Calu3 (cell line): ENCODE measurements around the gene GTF2IRD1. TPM values are rescaled to one million over a fixed set of nuclear protein-coding genes. Genes with fewer than 3 reads are reported as not detected.
"Not testable (repeated sequence)": the region's sequence is repeated elsewhere in the genome, so short reads cannot be mapped to it uniquely, and the experiment has no call there.

Experiments
- BruUV-seq: library from RNA; stranded (reverse); fragments of 400-500 nt; replicated peaks from 2 replicates; lab custom pipeline; 2021; lab: Mats Ljungman, UMichigan
- CTCF ChIA-PET: fragments of 300-600 bp; sonication (Branson Sonifier 250); formaldehyde crosslinking; loops from one replicate; lab custom pipeline; 2022; ENCODE audit warnings: antibody characterized with exemption; lab: Charles Lee
- DNase-seq: peaks from one replicate; pipeline ENCODE4 v3.0.0; 2022
- H3K27ac Mint-ChIP-seq: one replicate; pipeline ENCODE4 v1.8.0; 2022; ENCODE audit warnings: mixed read lengths; ENCODE audit not compliant: unreplicated experiment
- H3K27me3 Mint-ChIP-seq: one replicate; pipeline ENCODE4 v1.8.0; 2022; ENCODE audit warnings: mixed read lengths; ENCODE audit not compliant: unreplicated experiment
- H3K36me3 Mint-ChIP-seq: one replicate; pipeline ENCODE4 v1.8.0; 2022; ENCODE audit warnings: mild to moderate bottlenecking, moderate library complexity, mixed read lengths; ENCODE audit not compliant: insufficient read depth, unreplicated experiment
- H3K4me1 Mint-ChIP-seq: one replicate; pipeline ENCODE4 v1.8.0; 2022; ENCODE audit warnings: mild to moderate bottlenecking, low read depth, mixed read lengths; ENCODE audit not compliant: unreplicated experiment
- H3K4me3 Mint-ChIP-seq: one replicate; pipeline ENCODE4 v1.8.0; 2022; ENCODE audit warnings: mild to moderate bottlenecking, low read depth, moderate library complexity, mixed read lengths; ENCODE audit not compliant: unreplicated experiment
- H3K9me3 Mint-ChIP-seq: one replicate; pipeline ENCODE4 v1.8.0; 2022; ENCODE audit warnings: low read depth, mixed read lengths; ENCODE audit not compliant: unreplicated experiment
- CTCF ChIP-seq: fragments of 200-600 bp; IDR thresholded peaks from one replicate; pipeline ENCODE4 v1.8.0; 2022; ENCODE audit warnings: antibody characterized with exemption; ENCODE audit not compliant: unreplicated experiment
- intact Hi-C: fragments of 100-400 bp; cut with micrococcal nuclease; formaldehyde crosslinking; loops from one replicate; pipeline ENCODE4 v1.10.0; 2022; ENCODE audit not compliant: unreplicated experiment
- total RNA-seq: library from RNA; stranded (reverse); gene quantifications from 2 replicates; pipeline ENCODE4 v1.2.3, GENCODE V29; 2022

Gene GTF2IRD1
- total RNA-seq, 1 experiment from 2014 or later: 29.2 TPM

- no TSS peak for BruUV-seq
- peaks cover 17% of the 10 kb centered on the region for H3K36me3 Mint-ChIP-seq
- no peaks in the 10 kb centered on the region for H3K4me1 Mint-ChIP-seq
- no peak overlapping the region for H3K4me3 Mint-ChIP-seq
- H3K27me3 Mint-ChIP-seq: no peaks in the 10 kb centered on the region
- intact Hi-C loops: no loop called here
- H3K9me3 Mint-ChIP-seq: no peaks in the 10 kb centered on the region
- TF ChIP-seq CTCF: no peak
- DNase-seq: no peak
- H3K27ac Mint-ChIP-seq: no peak overlapping the region
- CTCF ChIA-PET: interaction anchor here (1.1 kb wide), 1 partner anchor 24 kb away, joined by 4 read pairs; no protein-coding TSS in a partner anchor
Observed at GRCh38 chr7:74507538-74508319, 54.0 kb downstream of the GTF2IRD1 start.

- peaks cover 25% of the 10 kb centered on the region for H3K36me3 Mint-ChIP-seq
- intact Hi-C loops, DNase-seq, H3K27ac Mint-ChIP-seq, H3K4me3 Mint-ChIP-seq, H3K4me1 Mint-ChIP-seq, CTCF ChIA-PET, H3K9me3 Mint-ChIP-seq, H3K27me3 Mint-ChIP-seq, BruUV-seq: not testable (repeated sequence)
Observed at GRCh38 chr7:74509453-74509852, 55.7 kb downstream of the GTF2IRD1 start.

GRCh38 chr7:74511345-74511744, 57.6 kb downstream of the GTF2IRD1 start:
- no peak overlapping the region for H3K27ac Mint-ChIP-seq
- intact Hi-C loops: no loop called here
- H3K4me1 Mint-ChIP-seq: no peaks in the 10 kb centered on the region
- no TSS peak for BruUV-seq
- CTCF ChIA-PET: no interaction called here
- peaks cover 28% of the 10 kb centered on the region for H3K36me3 Mint-ChIP-seq
- no peaks in the 10 kb centered on the region for H3K27me3 Mint-ChIP-seq
- no peaks in the 10 kb centered on the region for H3K9me3 Mint-ChIP-seq
- no peak overlapping the region for H3K4me3 Mint-ChIP-seq
- TF ChIP-seq CTCF: no peak
- no peak for DNase-seq

- no peak for TF ChIP-seq CTCF
- CTCF ChIA-PET: no interaction called here
- H3K4me1 Mint-ChIP-seq: no peaks in the 10 kb centered on the region
- no peak for DNase-seq
- no peak overlapping the region for H3K27ac Mint-ChIP-seq
- no peak overlapping the region for H3K4me3 Mint-ChIP-seq
- H3K9me3 Mint-ChIP-seq: no peaks in the 10 kb centered on the region
- no TSS peak for BruUV-seq
- intact Hi-C loops: no loop called here
- no peaks in the 10 kb centered on the region for H3K27me3 Mint-ChIP-seq
- H3K36me3 Mint-ChIP-seq: peaks cover 28% of the 10 kb centered on the region
Observed at GRCh38 chr7:74512762-74513161, 59.1 kb downstream of the GTF2IRD1 start.

- no peaks in the 10 kb centered on the region for H3K27me3 Mint-ChIP-seq
- peaks cover 22% of the 10 kb centered on the region for H3K36me3 Mint-ChIP-seq
- H3K9me3 Mint-ChIP-seq: no peaks in the 10 kb centered on the region
- BruUV-seq: no TSS peak
- H3K4me3 Mint-ChIP-seq: no peak overlapping the region
- DNase-seq: no peak
- intact Hi-C loops: no loop called here
- no peak overlapping the region for H3K27ac Mint-ChIP-seq
- no peak for TF ChIP-seq CTCF
- CTCF ChIA-PET: no interaction called here
- H3K4me1 Mint-ChIP-seq: no peaks in the 10 kb centered on the region
Observed at GRCh38 chr7:74514131-74514591, 60.5 kb downstream of the GTF2IRD1 start.
